Effector CD4-positive, alpha-beta T cell (primary cell): ENCODE results near the gene EPS8L2.
"Not testable (repeated sequence)": the region's sequence is repeated elsewhere in the genome, so short reads cannot be mapped to it uniquely, and the experiment has no call there.

Experiments
- DNase-seq: peaks from one replicate; pipeline ENCODE4 v3.0.0-alpha.2; 2020

EPS8L2 gene

GRCh38 chr11:726278-727220 is 20.5 kb downstream of the EPS8L2 start:
- peak; percentile 37 for DNase-seq

- no peak for DNase-seq
These were observed 21.3 kb downstream of the EPS8L2 start for GRCh38 chr11:727281-727701.

DNA sequence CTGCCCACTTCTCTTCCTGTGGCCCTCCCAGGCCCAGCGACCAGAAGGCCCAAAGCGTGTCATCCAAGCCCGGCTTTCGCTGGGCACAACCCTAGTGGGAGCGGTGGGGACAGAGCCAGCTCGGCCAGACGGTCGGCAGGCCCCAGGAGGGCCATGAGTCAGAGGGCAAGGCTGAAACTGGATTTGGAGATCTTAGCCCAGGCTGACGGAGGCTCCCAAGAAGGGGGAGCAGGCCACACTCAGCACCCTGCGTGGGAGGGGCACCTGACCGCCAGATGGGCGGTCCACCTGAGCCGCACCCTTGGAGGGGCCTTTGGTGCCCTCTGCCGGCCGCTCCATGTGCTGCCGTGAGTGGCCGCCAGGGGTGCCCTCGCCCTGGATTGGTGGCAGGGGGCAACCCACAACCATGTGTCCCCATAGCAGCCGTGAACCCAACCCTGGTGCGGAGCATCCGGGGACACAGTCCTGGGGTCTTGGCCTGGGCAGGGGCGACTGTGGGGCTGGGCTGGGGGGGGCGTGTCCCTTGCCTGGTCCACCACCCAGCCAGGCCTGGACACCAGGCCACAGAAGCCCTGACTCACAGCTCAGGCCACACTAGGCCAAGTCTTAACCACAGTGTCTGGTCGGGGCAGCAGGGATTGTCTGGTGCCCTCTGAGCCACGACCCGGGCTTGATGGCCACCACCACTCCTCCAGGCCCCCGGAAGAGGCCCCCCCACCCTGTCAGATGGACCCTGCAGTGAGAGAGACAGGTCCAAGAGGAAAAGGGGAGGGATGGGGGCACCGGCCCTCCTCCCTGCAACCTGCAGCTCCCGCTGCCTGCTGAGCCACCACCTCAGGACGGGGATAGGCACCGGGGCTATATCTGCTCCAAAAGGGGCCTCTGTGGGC is 22.1 kb downstream of the EPS8L2 start:
- DNase-seq = peak; percentile 72

DNA sequence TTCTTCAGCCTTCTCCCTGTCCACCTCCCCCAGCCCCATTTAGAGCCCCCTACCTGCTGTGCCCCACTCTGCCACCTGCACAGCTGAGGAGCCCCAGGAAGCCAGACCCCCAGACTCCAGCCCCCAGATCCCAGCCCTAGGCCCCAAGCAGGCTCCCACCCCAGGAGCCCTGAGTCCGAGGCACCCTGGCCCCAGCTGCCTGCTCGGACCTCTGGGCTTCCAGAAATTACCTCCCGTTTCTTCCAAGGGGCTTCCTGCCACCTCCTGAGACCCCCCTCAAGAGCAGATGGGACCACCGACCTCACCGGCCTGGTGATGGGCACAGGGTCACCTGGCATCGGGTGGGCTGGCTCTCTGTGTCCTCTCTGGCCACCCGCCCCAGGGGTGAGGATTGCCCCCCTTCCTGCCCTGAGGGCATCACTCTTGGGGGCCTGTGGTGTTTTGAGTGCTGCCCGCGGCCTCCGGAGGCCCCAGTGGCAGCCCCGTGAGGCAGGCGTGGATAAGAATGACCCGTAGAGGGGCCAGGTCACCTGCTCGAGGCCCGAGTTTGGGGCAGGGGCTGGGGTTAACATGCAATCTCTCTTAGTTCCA is 23.0 kb downstream of the EPS8L2 start:
- DNase-seq = no peak

DNA sequence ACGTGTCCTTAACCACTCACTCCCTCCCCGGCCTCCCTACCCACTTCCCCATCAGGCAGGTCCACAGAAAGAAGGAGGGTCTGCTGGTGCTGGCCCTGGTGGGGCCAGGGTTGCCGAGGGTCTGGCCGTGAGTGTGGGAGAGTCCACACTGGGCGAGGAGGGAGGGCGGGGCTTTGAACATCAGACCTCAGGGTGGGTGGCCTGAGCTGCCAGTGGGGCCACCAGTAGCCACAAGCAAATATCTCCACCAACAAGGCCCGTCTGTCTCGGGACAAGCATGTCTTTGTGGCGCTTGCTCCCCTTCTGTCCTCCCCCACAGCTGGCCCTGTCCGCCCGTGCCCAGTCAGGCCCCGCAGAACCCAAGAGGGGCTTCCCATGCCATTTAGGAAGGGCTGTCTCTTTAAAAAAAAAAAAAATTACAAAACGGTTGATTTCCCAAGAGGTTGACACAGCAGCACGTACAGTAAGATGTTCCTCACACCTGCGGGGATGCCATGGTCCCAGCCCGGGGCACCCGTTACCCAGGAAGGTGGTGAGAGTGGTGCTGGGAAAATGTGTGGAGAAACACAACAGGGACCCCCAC is 23.6 kb downstream of the EPS8L2 start:
- no peak for DNase-seq

DNA sequence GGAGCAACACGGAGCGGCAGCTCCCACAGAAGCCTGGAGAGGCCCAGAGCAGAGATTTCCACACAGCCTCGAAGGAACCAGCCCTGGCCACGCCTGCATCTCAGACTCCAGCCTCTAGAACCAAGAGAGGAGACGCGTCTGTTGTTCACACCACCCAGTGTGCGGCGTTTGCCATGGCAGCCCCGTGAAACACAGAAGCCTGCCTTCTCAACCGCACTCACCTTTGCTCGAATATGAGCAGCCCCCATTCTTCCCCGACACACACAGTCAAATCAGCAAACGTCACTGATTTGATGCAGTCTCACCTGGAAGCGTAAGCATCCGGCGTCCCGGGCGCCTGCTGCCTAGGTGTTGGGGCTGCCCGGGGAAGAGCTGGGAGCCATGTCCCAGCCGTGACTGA is 27.0 kb downstream of the EPS8L2 start:
- DNase-seq = no peak

DNA sequence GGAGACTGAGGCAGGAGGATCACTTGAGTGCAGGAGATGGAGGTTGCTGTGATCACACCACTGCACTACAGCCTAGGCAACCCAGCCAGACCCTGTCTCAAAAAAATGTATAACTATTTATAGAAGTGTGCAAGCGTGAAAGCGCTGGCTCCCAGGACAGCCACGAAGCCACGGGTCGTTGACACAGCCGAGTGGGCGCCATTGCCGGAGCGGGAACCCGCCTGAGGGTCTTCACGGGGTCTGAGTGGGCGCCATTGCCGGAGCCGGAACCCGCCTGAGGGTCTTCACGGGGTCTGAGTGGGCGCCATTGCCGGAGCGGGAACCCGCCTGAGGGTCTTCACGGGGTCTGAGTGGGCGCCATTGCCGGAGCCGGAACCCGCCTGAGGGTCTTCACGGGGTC is 28.5 kb downstream of the EPS8L2 start:
- DNase-seq = not testable (repeated sequence)

DNA sequence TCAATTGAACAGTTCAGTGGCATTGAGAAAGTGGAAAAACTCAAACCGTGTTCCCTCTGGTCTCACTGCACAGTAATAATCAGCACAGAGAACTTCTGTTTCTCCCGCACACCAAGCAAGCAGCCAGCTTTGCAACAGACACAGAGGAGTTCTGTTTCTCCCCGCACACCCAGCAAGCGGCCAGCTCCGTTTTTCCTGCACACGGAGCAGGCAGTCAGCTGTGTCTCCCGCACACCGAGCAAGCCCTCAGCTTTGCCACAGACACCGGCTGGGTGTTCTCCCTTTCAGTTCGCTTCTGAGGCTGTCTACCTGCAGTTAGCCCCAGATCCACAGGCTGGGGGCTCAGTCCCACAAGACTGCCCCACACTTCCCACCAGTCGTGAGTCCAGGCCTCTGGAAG is 31.3 kb downstream of the EPS8L2 start:
- no peak for DNase-seq

DNA sequence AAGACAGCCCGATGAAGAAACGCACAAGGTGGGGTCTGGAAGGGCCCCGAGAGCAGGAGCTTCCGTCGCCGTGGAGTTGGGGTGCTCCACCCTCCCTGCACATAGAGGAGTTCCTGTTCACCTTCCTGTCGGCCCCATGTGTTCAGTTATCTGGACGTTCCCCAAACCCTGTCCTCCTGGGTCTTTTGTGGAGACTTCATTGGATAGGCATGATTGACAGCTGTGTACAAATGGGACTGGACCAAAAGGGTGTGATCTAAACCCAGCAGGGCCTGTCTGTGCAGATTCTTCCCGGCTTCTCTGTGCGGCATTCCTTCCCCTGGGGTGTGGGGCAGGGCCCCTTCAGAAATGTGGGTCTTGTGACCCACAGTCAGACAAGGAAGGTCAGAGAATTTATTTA is 31.9 kb downstream of the EPS8L2 start:
- not testable (repeated sequence) for DNase-seq

GRCh38 chr11:742156-742546 is 36.1 kb downstream of the EPS8L2 start:
- no peak for DNase-seq

- DNase-seq = no peak
These were observed 36.7 kb downstream of the EPS8L2 start for GRCh38 chr11:742571-743201.

- no peak for DNase-seq
These were observed 39.4 kb downstream of the EPS8L2 start for GRCh38 chr11:745428-745827.

DNA sequence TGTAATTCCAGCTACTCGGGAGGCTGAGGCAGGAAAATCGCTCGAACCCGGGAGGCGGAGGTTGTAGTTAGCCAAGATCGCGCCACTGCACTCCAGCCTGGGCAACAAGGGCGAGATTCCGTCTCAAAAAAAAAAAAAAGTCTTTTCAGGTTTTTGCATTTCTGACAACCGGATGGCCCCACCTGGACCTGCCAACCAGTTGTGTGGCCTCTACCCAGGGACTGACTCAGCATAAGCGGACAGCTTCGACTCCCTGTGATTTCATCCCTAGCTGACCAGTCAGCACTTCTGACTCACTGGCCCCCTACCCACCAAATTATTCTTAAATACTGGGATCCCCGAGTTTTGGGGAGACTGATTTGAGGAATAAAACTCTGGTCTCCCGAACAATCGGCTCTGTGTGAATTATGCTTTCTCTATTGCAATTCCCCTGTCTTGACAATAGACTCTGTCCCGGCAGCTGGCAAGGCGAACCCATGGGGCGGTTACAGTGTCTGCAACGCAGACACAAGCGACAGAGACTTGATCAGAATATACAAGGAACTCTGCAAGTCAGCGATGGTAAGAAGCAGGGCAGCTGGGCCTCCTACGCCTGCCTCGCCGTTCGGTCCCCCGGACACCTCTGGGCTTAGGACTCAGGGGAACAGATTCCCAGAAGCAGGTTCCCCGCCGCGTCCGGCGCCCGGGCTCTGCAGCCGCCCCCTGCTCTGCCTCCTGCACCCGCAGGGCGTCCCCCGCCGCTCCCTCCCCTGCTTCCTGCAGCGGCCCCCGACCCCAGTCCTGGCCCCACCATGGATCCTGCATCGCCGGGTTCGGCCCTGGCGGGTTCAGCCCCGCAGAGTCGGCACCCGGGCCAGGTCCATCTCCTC is 40.5 kb downstream of the EPS8L2 start:
- DNase-seq = no peak

DNA sequence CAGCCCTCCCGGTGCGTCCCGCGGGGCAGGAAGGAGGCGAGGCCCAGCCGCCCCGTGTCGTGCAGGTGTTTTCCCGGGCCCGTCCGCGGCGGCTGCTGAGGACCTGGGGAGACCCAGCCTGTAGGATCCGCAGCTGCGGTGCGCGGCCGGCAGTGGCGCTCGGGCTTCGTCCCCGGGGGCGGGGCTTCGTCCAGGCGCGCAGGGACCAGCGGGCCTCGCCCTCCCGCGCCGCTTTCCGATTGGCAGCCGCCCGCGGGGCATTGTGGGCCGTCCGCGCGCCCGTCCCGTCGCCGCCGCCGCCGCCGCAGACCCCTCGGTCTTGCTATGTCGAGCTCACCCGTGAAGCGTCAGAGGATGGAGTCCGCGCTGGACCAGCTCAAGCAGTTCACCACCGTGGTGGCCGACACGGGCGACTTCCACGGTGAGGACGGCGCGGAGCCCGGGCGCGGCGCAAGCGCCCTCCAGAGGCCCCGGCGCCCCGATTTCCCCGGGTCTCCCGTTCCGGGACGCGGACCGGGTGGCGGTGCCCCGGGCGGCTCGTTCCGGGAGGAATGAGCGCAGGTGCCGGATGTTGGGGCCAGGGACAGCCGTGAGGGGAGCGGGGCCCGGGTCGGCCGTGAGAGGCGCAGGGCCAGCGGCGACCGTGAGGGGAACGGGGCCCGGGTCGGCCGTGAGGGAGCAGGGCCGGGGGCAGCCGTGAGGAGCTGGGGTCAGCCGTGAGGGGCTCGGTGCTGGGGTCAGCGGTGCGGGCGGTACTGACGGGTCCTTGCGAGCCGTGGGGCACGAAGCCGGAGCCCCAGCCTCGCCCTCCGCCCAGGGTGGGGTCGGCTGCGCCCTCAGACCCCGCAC is 41.4 kb downstream of the EPS8L2 start, which contains the start of gene TALDO1:
Gene TALDO1, plus strand, starts transcription at position 307 of the 849 bp plus-strand sequence. Its CDS starts 18 bp downstream, at position 325.
- peak; percentile 71 for DNase-seq

DNA sequence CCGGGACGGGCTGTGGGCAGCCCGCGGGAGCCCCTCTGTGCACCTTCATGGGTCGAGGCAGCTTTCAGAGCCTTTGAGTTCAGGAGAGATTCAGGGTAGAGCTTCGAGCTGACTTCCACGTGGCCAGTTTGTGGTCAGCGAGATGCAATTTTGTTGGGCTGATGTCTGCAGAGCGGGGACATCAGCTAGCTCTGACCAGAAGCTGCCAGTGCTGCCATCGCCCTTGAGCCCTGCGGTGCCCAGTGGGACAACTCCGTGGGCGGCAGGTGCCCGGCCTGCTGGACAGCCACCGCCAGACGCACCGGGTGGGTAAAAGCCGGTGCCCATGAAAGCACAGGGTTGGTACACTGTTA is 42.0 kb downstream of the EPS8L2 start:
- no peak for DNase-seq

GRCh38 chr11:749731-750130 is 43.7 kb downstream of the EPS8L2 start:
- DNase-seq = no peak

GRCh38 chr11:760236-760635 is 54.2 kb downstream of the EPS8L2 start:
- DNase-seq = no peak

GRCh38 chr11:761526-762108 is 55.6 kb downstream of the EPS8L2 start:
- DNase-seq = no peak

DNA sequence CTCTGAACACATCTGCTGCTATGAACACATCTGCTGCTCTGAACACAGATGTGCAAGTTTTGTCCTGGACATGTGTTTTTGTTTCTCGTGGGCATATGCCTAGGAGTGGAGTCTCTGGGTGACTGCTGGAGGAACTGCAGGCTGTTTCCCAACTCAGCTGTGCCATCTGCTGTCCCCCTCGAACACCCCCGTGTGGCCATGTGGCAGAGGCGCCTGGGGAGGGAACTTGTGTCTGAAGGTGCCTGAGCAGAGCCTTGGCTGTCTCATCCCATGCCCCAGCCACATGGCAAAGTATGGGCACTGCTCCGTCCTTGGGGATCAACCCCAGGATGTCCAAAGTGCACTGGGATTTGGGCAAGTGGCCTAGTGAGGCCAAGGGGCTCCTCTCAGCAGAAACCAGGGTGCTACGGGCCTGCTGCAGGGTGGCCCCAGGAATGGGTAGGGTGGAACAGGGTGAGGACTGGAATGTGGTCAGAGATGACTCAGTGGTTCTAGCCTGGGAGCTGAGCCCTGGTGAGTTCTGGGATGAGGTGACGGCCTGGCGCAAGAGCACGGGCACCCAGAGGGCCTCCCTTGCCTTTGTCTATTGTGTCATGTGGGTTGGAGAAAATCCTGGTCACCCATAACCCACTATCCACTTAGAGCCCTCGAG is 56.5 kb downstream of the EPS8L2 start:
- DNase-seq = no peak
